ENCODE measurements around the gene SH3BP4. TPM values are rescaled to one million over a fixed set of nuclear protein-coding genes. Genes with fewer than 3 reads are reported as not detected.

Gene SH3BP4
- total RNA-seq, 1 experiment from 2014 or later: 53.3 TPM

GRCh38 chr2:234997389-234997788 is 45.6 kb downstream of the SH3BP4 start:
- DNase-seq (ENCODE audit: low spot score): no peak

DNA sequence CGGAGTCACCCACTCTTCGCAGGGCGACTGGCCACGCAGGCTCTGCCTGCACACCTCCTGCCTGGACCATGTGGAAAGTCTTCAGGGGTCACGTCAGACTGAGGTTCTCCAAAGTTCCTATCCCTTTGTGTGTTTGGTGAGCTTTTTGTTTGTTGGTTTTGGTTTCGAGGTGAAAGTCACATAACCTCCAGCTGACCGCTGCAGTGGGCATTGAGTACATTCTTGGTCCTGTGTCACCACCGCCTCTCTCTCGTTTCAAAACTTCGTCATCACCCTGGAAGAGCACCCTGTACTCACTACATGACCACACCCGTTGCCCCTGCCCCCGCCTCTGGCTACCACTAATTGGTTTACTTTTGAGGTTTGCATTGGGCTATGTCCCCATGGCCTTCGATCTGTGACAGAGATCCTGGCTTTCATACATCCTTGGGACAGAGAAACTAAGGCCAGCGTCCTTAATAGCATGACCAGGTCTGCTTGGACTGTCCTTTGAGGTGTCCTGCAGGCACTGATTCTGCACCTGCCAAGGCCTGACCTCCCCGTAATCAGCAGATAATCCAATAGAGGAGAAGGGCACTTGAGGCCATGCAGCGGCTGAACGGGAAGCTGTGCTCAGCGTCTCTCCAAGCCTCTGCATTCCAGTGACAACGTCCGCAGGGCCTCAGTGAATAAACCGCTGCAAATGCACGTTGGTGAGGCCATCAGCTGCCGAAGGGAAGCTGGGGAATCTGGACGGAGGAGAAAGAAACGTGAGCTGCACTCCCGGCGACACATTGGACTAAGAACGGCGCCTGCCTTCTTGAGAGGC is 46.8 kb downstream of the SH3BP4 start:
- no peak for DNase-seq (ENCODE audit: low spot score)

DNA sequence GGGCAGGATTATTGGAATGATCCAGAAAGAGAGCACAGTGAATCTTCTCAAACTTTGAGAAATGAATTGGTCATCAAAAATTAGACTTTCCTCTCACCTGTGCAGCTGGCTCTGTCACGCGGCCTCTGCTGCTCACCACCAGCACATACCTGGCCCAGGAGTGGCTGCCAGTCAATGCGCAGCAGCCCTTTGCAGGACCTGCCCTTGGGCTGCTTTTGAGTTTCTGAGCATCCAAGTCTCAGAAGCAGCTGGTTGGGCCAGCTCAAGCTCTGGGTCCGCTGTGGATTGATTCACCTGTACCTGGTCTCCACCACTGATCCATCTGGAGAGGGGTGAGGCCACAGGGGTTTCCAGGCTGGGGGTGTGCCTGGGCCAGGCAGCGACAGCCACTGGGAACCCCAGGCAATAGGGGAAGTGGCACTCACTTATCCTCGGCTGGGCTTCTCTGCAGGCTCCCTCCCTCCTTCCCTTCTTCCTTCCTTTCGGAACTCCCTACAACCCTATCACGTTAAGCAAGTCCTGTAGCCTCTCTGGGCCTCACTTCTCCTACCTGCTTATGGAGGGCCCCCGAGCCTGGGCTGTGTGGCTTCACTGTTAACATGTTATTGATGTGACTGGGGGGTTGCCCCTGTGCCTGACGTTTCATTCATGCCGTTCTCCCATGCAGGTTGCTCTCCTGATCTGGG is 48.1 kb downstream of the SH3BP4 start:
- no peak for DNase-seq (ENCODE audit: low spot score)

DNA sequence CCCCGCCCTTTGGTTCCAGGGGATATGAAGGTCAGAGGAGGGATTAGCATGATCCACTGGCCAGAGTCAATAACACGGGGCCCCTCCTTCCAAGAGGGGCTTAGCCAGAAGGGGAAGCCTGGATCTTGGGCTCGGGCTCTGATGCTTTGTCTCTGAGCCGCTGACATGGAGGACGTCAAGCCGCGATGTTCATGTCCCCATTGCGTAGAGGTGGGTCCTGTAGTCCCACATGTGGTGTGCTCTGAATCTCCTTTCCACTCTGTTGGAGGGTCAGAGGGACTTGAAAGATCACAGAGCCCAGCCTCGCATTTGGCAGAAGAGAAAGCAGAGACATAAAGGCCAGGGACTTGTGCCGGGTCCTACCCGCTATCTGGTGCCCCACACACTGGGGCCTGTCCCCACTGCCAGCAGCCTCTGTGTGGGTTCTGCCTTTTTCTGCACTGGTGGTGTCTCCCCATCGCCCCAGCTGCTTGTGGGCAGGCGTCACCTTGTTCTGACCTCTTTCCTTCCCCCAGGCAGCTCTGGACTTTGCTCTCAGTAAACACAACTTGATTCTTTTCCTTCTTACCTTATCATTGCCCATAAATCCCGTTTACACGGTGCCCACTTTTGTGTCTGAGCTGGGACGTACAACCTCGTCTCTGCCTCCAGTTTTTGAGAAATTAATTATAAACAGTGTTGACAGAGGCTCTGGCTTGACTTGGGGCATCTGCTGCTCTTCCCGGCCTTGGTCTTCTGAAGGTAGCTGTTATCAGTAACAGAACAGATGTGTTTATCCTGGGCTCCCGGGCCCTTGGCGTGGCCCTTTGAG is 48.8 kb downstream of the SH3BP4 start:
- no peak for DNase-seq (ENCODE audit: low spot score)

GRCh38 chr2:235001237-235002133 is 49.7 kb downstream of the SH3BP4 start:
- no peak for DNase-seq (ENCODE audit: low spot score)

GRCh38 chr2:235002198-235003095 is 50.6 kb downstream of the SH3BP4 start:
- DNase-seq (ENCODE audit: low spot score): no peak

- no peak for DNase-seq (ENCODE audit: low spot score)
These were observed 51.4 kb downstream of the SH3BP4 start for GRCh38 chr2:235003096-235003775.

- no peak for DNase-seq (ENCODE audit: low spot score)
These were observed 52.6 kb downstream of the SH3BP4 start for GRCh38 chr2:235004329-235004903.

DNA sequence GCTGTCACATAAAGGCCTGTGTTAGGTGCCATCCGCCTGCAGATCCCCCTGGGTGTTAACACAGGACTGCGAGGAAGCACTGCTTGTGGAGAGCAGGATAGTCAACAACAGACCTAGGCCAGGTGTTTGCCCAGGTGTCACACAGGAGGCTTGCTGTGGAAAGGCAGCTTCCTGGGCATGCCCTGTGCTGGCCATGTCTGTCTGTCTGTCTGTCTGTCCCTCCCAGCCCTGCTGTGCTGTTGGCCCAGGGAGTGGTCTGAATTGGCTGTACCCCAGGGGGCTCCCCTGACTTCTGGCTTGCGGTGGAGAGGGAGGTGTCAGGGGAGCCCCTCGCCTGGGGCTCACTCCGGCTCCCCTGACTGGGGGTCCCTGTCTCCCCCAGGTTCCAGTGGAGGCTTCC is 53.2 kb downstream of the SH3BP4 start:
- DNase-seq (ENCODE audit: low spot score): no peak

- no peak for DNase-seq (ENCODE audit: low spot score)
These were observed 53.9 kb downstream of the SH3BP4 start for GRCh38 chr2:235005603-235006259.

- no peak for DNase-seq (ENCODE audit: low spot score)
These were observed 54.6 kb downstream of the SH3BP4 start for GRCh38 chr2:235006461-235006860.

- no peak for DNase-seq (ENCODE audit: low spot score)
These were observed 55.2 kb downstream of the SH3BP4 start for GRCh38 chr2:235006986-235007385.

DNA sequence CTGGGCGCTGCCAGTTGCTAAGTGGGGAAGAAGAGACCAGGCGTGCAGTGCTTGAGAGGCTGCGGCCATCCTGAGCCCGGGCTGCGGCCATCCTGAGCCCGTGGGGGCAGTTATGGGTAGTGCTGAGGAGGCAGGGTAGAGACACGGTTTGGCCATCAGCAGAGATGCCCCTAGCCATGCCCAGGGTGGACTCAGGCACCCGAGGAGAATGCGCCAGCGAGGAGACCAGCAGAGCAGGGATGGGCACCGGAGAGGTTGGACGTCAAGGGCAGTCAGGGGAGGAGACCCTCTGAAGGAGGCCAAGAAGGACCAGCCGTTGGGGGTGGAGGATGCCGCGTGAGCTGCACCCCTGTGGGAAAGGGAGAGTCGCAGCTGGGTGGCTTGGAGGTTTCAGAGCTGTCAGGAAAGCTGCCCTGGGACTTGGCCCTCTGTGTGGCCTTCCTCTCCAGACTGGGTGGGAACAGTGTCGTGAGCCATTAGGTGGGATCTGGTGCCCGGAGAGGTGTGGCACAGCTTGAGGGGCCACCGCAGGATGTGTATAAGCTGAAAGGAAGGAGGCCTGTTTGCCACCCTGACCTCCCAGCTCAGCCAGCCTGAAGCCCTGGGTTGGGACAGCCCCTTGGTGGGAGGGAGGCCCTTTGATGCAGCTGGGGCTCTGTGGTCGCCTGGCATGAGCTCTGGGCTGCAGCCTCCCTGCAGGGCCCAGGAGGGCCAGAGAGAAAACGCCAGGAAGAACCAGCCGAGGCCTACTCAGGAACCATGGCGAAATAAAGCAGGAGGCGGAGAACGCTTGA is 56.0 kb downstream of the SH3BP4 start:
- DNase-seq (ENCODE audit: low spot score): no peak

DNA sequence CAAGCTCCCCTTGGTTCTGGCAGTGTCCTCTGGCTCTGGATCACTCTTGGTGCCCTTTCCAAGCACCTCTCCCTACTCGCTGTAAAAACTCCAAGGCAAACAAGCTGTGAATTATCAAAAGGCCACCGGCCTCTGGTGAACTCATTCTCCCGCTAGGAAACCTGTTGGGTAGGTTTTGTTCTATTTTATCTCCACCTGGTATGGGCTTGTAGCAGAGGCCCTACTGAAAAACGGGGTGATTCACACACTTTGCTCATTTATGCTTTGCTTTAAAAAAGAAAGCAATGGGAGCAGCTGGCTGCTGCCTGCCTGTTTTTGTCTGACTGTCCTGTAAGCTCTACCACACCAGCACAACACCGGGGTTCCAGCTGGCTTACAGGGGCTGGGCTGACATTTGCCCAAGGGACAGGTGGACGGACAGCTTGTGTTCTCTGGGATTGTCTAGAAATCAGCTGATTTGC is 56.8 kb downstream of the SH3BP4 start:
- DNase-seq (ENCODE audit: low spot score): no peak

GRCh38 chr2:235009081-235009480 is 57.3 kb downstream of the SH3BP4 start:
- DNase-seq (ENCODE audit: low spot score): no peak

DNA sequence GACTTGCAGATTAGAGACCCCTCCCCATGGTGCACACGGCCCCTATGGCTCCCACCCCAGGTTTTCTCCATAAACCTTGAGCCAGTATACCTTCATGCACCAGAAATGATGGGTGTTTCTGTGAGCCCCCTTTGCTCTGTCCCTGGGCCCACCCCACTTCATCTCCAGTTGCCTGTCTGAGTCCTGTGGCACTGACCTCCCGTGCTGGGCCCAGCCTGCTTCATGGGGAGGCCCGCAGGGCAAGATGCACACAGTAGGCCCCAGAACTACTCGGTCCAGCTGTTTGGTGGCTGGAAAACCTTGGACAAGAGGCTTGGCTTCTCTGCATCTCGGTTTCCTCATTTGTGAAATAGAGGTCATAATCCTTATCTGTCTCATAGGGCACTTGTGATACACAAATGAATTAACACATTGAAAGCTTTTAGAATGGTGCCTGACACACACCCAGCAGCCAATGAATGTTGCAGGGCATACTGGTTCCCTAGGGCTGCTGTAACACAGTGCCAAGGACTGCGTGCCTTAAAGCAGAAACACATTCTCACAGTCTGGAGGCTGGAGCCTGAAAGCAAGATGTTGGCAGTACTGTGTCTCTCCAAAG is 58.4 kb downstream of the SH3BP4 start:
- no peak for DNase-seq (ENCODE audit: low spot score)

DNA sequence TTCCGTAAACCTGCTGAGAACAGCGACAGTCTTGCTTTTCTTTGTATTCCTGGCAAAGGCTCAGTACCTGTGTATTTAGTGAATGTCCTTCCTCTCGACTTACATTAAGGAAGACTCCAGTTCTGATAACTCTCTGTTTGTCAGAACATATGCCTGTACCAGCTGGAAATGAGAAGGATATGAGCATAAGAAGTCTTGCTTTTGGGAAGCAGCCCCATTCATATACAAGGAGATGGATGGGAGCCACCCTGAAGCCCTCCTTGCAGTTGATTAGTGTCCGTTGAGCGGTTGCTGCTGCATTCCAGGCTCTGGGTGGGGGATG is 59.8 kb downstream of the SH3BP4 start:
- no peak for DNase-seq (ENCODE audit: low spot score)

Data from A172 (cell line).